Stimulated activated CD4-positive, alpha-beta T cell treated with anti-CD3 and anti-CD28 coated beads, Interleukin-2, amount 100 ng/mL, for 24 hours (primary cell): ENCODE measurements around the gene CBL.
"Not testable (repeated sequence)": the region's sequence is repeated elsewhere in the genome, so short reads cannot be mapped to it uniquely, and the experiment has no call there.

Source experiments
- DNase-seq, 2 donors: peaks; one replicate each; pipeline ENCODE4 v3.0.0-alpha.2; 2020

Gene CBL

DNA sequence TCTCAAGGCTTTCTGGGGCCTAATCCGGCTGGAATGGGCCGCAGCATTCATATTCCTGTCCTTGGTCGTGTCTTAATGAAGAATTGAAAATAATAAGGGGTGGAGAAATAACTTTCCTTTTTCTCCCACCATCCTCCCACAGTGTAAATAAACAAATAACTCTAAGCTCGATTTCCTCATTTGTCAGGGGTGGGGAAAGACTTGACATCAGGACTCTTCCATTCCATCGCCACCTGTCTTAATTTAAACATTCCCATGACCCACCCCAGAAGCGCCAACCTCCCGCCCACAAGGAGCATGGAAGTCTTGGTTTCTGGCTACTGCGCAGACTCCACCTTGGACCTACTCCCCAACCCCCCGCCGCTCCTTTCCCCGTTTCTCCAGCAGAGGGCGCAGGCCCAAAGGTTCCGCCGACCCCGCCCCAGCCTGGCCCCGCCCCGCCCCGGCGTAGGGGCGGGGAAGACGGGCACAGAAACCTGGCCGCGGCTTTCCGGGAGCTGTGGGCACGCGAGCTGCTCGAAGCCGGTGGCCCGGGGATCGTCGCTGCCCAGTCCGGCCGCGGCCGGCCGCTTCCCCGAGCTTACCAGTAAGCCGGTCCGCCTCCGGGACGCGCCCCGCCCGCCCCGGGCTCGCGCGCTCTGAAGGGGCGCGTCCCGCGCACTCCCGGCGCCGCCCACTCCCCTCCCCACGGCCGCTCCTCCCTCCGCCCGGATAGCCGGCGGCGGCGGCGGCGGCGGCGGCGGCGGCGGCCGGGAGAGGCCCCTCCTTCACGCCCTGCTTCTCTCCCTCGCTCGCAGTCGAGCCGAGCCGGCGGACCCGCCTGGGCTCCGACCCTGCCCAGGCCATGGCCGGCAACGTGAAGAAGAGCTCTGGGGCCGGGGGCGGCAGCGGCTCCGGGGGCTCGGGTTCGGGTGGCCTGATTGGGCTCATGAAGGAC is at the start of gene CBL:
Gene CBL, plus strand, starts transcription at position 766 of the 937 bp plus-strand sequence. Its CDS starts 79 bp downstream, at position 845.
- peak; percentile 99 for DNase-seq

DNA sequence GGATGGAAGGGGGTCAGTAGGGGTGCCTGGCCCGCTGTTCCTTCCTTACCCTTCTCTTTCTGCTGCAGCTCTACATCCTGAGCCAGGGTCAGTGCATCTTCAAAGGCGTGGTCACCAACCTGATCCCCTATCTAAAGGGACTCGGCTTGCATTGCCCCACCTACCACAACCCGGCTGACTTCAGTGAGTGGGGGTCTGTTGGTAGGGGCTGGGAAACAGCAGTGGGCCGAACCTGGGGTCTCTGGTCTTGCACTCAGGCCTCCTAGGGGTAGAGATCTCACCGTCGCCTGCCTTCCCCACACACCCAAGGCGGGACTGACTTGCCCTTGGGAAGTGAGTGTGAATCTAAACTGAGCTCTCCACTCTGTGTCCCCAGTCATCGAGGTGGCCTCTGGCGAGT is 49.6 kb upstream of the CBL start:
- DNase-seq = no peak

DNA sequence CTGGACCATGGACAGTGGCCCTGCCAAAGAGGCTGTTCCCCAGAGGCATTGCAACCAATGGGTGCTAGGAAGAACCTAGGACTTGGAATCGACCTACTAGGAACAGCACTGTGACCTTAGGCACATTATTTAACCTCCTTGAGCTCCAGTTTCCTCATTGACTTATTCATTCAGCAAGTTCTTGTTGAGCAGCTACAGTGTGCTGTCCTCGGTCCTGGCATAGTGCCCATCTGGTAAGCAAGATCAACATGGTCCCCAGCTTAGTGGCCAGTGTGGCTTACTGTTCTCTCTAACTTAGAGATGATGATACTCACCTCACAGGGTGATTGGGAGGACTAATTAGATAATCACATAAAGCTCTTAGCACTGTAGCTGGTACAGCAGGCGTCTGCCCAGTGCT is 49.1 kb upstream of the CBL start:
- no peak for DNase-seq

DNA sequence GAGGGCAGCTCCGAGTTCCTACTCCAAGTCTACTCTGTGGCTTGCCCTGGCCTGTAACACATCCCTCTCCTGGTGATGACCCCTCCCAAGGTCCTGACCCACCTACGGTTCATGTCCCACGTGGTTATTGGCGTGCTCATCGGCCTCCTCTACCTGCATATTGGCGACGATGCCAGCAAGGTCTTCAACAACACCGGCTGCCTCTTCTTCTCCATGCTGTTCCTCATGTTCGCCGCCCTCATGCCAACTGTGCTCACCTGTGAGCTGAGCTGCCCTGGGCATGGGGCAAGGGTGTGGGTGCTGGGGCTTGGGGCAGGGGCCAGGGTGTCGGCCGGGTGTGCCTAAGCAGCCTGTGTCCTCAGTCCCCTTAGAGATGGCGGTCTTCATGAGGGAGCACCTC is 47.7 kb upstream of the CBL start:
- no peak for DNase-seq

DNA sequence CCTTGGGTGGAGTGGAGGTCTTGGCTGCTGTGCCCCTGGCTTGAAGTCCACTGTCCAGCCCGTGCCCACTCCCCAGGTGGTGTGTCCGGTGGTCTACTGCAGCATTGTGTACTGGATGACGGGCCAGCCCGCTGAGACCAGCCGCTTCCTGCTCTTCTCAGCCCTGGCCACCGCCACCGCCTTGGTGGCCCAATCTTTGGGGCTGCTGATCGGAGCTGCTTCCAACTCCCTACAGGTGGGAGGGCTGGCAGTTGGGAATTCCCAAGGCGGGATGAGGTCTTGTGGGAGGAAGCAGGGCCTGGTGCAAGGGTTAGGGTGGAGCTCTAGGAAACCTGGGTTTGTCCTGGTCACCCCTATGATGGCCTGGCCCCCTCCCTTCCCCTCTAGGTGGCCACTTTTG is 46.0 kb upstream of the CBL start:
- no peak for DNase-seq

DNA sequence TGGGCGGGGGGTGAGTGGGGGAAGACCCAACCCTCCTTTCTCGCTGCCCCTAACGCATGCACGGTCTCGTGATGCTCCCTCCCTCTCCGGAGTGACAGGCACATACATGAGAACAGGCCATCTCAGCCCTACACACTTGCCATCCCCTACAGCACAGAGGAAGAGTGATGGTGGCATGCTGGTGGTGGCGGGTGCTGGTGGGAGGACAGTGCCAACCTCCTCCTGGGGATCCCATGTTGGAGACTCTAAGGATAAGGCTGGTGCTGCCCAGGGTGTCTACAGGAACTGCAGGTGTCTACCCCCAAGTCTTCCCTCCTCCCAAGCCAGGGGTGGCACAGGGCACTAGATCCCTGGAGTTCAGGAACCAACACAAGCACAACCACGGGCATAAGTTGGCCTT is 44.3 kb upstream of the CBL start:
- no peak for DNase-seq

DNA sequence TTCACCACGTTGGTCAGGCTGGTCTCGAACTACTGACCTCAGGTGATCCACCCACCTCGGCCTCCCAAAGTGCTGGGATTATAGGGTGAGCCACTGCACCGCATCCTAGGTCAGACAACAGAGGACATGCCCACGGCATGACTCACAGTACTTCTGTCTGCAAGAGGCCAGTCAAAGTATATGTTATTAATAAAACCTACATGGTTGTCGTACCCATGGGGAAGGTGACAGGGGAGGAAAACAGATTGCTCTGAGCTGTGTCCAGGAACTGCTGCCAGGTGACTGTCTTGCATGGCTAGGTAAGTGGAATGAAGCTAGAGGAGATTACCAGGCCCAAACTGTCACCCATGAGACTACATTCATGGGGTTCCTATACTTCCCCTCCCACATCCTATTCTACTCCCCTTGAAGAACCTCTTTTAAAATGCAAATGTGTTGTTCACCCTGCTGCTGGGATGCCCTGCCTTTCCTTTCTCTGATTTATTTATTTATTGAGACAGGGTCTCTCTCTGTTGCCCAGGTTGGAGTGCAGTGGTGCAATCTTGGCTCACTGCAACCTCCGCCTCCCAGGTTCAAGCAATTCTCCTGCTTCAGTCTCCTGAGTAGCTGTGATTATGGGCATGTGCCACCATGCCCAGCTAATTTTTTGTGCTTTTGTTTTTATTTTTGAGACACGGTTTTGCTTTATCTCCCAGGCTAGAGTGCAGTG is 39.6 kb upstream of the CBL start:
- DNase-seq = no peak

DNA sequence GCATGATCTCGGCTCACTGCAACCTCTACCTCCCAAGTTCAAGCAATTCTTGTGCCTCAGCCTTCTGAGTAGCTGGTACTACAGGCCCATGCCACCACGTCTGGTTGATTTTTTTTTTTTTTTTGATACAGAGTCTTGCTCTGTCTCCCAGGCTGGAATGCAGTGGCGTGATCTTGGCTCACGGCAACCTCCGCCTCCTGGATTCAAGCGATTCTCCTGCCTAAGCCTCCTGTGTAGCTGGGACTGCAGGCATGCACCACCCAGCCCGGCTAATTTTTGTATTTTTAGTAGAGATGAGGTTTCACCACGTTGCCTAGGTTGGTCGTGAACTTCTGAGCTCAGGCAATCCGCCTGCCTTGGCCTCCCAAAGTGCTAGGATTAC is 39.1 kb upstream of the CBL start:
- not testable (repeated sequence) for DNase-seq

DNA sequence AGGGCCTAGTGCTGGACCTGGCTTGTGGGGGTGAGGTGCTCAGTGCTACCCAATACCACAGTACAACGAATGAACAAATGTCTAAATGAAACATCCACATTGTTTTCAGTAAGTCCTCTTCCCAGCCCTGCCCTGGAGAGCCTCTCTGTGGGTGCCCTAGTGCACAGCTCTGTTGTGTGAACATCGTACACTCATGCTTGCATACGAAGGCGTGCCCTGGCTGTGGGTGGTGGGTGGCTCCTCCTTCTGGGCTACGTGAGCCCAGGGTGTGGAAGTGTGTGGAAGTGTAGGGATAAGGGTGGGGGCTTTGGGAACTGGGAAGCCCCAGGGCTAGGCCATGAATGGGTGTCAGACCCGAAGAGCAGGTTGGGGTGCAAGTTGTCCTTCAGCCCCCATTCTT is 38.2 kb upstream of the CBL start:
- DNase-seq = no peak

DNA sequence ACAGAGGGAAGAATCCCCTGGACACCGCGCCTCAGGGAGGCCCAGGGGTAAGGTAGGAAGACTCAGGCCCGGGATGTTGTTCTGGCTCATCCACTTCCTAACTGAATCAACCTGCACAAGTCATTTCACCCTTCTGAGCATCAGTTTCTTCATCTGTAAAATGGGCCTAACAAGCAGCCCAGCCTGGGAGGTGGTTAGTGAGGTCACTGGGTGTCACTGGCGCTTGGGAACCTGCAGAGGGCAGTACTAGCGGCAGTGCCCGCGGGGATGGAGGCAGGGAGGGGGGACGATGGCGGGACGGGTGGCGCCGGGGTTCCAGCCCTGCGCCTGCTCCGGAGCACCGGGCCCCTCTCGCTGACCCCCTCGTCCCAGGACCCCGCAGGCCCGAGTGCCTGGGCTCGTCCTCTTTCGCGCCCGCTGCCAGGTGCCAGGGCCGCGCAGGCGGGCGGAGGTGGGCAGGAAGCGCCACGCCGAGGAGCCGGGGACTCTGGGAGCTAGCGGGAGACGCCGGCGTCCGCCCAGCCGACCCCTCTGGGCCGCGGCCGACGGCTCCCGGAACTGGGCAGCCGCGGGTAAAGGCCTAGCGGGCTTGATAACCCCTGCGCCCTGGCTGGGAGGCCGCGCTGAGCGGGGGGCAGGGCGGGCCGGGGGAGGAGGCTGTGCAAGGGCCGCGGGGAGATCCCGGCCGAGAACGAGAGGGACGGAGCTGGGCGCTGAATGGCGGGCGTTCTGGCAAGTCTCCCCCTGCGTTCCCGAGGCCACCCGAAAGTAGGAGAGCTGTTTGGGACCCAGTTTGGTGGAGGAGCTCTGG is 37.5 kb upstream of the CBL start, which contains the start of gene NLRX1:
Gene NLRX1, plus strand, starts transcription at position 255 of the 811 bp plus-strand sequence. CDS start 2,679 bp downstream, outside the sequence.
- peak; percentile 87 to 88 for DNase-seq

DNA sequence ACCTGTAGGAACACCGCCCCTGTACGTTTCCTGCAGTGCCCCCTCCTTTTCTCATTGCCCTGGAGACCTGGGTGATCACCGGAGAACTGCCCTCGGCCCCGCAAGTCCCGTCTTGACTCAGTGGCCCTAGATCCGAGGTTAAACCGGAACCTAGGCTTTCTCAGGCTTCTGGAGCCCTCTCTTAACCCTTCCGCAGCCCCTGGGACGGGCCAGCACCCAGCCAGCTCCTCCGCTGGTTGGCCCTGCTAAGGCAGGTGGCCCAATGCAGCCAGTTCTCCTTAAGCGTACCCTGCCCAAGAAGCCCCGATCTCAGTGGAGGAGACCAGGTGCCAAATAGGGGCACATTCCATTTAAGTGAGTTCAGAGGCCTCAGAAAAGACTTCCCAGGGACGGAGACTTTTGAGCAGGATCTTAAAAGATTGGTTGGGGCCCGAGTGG is 36.8 kb upstream of the CBL start:
- DNase-seq = peak; percentile 49 to 52

DNA sequence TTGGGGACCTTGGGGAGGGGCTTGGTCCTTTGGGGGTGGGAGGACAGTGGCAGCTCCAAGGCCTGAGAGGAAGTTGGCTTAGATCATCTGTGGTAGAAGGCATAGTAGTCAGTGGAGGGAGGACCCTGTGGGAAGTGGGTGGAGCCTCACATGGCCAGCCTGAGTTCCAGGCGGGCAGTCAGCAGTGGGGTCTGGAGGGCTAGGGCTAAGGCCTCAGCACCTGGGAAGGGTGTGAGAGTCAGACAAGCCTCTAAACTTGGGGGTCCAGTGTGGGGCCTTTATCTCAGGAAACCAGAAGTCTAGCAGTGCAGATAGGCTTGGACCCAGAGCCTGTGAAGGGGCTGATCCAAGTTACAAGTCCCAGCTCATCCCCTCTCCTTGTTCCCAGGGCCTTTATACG is 33.6 kb upstream of the CBL start:
- DNase-seq = no peak

DNA sequence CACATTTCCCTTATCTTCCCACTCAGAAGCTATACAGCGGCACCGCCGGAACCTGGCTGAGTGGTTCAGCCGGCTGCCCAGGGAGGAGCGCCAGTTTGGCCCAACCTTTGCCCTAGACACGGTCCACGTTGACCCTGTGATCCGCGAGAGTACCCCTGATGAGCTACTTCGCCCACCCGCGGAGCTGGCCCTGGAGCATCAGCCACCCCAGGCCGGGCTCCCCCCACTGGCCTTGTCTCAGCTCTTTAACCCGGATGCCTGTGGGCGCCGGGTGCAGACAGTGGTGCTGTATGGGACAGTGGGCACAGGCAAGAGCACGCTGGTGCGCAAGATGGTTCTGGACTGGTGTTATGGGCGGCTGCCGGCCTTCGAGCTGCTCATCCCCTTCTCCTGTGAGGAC is 32.7 kb upstream of the CBL start:
- DNase-seq = no peak

DNA sequence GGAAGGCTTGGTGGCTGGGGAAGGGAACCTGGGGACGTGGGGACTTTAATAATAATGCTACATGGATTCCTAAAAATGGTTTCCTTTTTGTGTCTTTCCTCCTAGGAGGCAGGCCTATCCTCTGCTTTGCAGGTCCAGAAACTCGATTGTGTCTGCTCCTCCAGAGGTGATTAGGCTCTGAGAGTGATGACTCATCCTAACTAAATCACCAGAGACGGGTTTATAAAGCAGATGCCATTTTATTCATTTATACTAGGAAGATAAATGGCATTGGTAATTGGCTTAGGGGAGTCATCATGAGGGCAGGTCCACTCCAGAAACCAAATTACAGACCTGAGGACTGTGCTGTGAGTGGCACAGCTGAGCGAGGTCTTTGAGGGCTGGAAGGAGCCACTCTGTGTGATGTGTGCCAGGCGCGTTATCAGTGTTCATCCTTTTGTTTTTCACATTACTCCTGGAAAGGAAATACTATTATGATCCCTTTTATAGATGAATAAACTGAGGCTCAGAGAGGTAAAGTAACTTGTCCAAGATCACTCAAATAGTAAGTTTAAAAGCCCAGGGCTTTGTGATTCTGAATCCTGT is 30.6 kb upstream of the CBL start:
- no peak for DNase-seq

DNA sequence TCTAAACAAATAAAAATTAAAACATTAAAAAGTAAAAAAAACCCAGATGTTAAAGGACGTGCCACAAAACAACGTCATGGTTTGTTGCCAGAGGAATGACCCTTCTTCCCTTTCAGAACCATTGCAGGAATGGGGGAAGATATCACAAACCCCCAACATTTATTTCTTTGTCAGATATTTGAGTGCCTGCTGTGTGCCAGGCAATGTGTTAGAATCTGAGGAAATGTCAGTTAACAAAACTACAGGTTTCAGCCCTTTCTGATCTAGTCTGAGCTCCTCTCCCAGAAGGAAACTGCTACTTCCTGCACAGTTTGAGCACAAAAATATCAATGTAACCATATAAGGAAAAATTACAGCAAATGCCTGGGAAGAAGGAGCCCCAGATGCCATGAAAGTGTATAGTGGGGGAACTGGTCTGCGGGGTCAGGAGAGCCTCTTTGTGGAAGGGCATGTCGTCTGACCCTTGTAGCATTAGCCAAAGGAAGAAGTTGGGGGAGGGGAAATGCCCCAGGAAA is 27.9 kb upstream of the CBL start:
- DNase-seq = no peak

DNA sequence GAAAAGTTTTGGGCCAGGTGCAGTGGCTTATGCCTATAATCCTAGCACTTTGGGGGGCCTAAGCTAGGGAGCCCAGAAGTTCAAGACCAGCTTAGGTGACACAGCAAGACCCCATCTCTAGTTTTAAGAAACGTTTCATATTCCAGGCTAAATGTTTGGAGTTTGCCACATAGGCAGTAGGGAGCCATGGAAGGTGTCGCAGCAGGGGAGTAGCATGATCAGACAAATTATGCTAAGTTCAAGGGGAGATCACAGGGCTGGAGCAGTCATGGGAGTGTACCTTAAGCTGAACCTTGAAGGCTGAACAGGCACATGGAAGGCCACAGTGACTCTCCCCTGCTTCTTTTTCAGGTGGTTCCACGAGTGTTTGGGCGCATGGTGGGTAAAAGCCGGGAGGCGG is 26.8 kb upstream of the CBL start:
- no peak for DNase-seq

DNA sequence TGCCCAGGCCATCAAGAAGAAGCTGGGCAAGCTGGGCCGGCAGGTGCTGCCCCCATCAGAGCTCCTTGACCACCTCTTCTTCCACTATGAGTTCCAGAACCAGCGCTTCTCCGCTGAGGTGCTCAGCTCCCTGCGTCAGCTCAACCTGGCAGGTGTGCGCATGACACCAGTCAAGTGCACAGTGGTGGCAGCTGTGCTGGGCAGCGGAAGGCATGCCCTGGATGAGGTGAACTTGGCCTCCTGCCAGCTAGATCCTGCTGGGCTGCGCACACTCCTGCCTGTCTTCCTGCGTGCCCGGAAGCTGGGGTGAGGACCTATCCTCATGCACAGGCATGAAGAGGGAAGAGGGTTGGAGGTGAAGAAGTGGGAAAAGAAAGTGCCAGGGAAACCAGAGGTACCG is 26.2 kb upstream of the CBL start:
- DNase-seq = no peak

DNA sequence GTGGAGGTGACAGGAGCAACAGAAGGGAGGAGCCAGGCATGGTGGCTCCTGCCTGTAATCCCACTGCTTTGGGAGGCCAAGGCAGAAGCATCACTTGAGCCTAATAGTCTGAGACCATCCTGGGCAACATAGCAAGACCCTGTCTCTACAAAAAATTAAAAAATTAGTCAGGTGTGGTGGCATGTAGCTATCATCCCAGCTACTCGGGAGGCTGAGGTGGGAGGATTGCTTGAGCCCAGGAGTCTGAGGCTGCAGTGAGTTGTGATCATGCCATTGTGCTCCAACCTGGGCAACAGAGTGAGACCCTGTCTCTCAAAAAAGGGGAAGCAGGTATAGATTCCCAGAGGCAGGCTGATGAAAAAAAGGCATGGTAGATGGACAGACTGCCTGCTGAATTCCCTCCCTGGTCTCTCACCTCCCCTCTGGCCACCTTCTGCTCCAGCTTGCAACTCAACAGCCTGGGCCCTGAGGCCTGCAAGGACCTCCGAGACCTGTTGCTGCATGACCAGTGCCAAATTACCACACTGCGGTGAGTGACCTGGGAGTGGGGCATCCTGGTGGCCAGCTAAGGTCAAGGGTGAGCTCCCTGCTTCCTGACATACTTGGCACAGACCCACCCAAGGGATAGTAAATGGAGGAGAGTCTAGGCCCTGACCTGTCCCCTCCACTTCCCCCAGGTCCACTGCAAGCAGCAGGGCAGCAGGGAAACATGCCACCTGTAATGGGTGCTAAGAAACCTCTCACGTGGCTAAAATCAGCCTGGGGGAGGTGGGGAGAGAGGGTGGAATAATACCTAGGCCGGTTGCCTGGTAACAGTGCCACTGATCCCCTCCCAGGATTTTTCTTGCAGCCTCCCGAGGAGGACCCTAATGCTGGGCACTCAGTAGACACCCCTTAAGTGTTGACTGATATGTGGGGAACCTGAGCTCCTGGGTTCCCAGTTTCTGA is 25.1 kb upstream of the CBL start:
- no peak for DNase-seq

DNA sequence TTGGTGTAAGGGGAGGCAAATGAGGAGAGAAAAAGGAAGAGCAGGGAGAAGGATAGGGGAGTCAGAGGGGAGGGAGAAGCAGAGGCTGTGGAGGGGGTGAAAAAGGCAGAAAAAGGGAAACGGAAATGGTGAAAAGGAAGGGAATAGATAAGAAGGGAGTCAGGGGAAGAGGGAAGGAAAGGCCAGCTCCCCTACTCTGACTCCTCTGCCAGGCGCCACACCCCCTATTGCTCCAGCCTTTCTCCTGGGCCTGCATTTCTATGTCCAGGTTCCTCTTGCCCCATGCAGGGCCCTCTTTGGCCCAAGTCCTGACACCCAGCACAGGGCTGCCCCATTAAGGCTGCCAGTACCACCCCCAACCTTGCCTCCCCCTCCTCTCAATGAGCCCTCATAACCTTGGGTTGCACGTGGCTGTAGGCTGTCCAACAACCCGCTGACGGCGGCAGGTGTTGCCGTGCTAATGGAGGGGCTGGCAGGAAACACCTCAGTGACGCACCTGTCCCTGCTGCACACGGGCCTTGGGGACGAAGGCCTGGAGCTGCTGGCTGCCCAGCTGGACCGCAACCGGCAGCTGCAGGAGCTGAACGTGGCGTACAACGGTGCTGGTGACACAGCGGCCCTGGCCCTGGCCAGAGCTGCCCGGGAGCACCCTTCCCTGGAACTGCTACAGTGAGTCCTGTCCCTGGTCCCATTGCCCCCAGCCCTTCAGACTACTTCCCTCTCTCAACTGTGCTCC is 24.3 kb upstream of the CBL start:
- no peak for DNase-seq

DNA sequence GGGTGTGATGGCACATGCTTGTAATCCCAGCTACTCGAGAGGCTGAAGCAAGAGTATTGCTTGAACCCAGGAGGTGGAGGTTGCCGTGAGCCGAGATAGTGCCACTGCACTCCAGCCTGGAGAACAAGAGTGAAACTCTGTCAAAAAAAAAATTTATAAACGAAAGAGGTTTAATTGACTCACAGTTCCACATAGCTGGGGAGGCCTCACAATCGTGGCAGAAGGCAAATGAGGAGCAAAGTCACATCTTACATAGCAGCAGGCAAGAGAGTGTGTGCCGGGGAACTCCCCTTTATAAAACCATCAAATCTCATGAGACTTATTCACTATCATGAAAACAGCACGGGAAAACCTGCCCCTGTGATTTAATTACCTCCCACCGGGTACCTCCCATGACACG is 21.7 kb upstream of the CBL start:
- DNase-seq = not testable (repeated sequence)
